ENCODE measurements around the gene MIF4GD. TPM values are rescaled to one million over a fixed set of nuclear protein-coding genes. Genes with fewer than 3 reads are reported as not detected.
A peak's percentile ranks its signal among the peaks of the same experiment; 100 is the strongest.

The MIF4GD gene
- total and polyA plus RNA-seq, 9 of the 15 experiments (the other 6 are each of a cell fraction or from before 2014, with no cell fraction given): 11.8 to 63.8 (median 28.1) TPM

GRCh38 chr17:75289832-75290337 is 18.9 kb upstream of the MIF4GD start (continued):
- TF ChIP-seq, protein P1, sequence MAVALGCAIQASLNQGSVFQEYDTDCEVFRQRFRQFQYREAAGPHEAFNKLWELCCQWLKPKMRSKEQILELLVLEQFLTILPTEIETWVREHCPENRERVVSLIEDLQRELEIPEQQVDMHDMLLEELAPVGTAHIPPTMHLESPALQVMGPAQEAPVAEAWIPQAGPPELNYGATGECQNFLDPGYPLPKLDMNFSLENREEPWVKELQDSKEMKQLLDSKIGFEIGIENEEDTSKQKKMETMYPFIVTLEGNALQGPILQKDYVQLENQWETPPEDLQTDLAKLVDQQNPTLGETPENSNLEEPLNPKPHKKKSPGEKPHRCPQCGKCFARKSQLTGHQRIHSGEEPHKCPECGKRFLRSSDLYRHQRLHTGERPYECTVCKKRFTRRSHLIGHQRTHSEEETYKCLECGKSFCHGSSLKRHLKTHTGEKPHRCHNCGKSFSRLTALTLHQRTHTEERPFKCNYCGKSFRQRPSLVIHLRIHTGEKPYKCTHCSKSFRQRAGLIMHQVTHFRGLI (CRISPR knock-in tag; IDR thresholded peaks at IDR 0.05): no peak
- TF ChIP-seq SETDB1 (IDR thresholded peaks at IDR 0.05; ENCODE audit: low read length) (no peak), BDP1 (IDR thresholded peaks at IDR 0.05; ENCODE audit: insufficient read depth, insufficient read length) (no peak), NCOA2 (IDR thresholded peaks at IDR 0.05; ENCODE audit: partially characterized antibody in 2 of 2) (no peak), HCFC1 (IDR thresholded peaks at IDR 0.05; ENCODE audit: low read depth, low read length) (no peak), ZNF740 (CRISPR knock-in tag; IDR thresholded peaks at IDR 0.05) (no peak), ZNF740 (tag; IDR thresholded peaks at IDR 0.05) (no peak), SMAD1 (IDR thresholded peaks at IDR 0.05; ENCODE audit: low read depth, low read length, partially characterized antibody) (no peak), PURB (CRISPR knock-in tag; IDR thresholded peaks at IDR 0.05; ENCODE audit: low read depth) (no peak), STAT6 (CRISPR knock-in tag; IDR thresholded peaks at IDR 0.05) (no peak), U2AF2 (optimal IDR thresholded peaks at IDR 0.05; ENCODE audit: low read depth, low read length) (no peak), SIRT6 (IDR thresholded peaks at IDR 0.05; ENCODE audit: low read depth, low read length) (no peak), NR2C2 (CRISPR knock-in tag; IDR thresholded peaks at IDR 0.05) (no peak), NR2C2 (tag; IDR thresholded peaks at IDR 0.05) (peak; percentile 92), RHOXF2B (CRISPR knock-in tag; conservative IDR thresholded peaks at IDR 0.05) (0 out of 2 replicates have a peak, but pooled peaks have one; percentile 52), DMBX1 (CRISPR knock-in tag; IDR thresholded peaks at IDR 0.05; ENCODE audit: borderline replicate concordance) (0 out of 2 replicates have a peak, but pooled peaks have one; percentile 36), GABPB2 (CRISPR knock-in tag; conservative IDR thresholded peaks at IDR 0.05) (no peak), TRIM24 (IDR thresholded peaks at IDR 0.05) (0 out of 4 replicates have a peak, but pooled peaks of 1 of the 2 experiments have one; percentile 18), PHF21A (IDR thresholded peaks at IDR 0.05; ENCODE audit: borderline replicate concordance, low read depth) (no peak)
- TF ChIP-seq, protein P2, sequence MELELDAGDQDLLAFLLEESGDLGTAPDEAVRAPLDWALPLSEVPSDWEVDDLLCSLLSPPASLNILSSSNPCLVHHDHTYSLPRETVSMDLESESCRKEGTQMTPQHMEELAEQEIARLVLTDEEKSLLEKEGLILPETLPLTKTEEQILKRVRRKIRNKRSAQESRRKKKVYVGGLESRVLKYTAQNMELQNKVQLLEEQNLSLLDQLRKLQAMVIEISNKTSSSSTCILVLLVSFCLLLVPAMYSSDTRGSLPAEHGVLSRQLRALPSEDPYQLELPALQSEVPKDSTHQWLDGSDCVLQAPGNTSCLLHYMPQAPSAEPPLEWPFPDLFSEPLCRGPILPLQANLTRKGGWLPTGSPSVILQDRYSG (tag; conservative IDR thresholded peaks at IDR 0.05; ENCODE audit: low read depth): no peak
- TF ChIP-seq, protein P3, sequence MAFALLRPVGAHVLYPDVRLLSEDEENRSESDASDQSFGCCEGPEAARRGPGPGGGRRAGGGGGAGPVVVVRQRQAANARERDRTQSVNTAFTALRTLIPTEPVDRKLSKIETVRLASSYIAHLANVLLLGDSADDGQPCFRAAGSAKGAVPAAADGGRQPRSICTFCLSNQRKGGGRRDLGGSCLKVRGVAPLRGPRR (CRISPR knock-in tag; IDR thresholded peaks at IDR 0.05): no peak
- TF ChIP-seq, protein P4, sequence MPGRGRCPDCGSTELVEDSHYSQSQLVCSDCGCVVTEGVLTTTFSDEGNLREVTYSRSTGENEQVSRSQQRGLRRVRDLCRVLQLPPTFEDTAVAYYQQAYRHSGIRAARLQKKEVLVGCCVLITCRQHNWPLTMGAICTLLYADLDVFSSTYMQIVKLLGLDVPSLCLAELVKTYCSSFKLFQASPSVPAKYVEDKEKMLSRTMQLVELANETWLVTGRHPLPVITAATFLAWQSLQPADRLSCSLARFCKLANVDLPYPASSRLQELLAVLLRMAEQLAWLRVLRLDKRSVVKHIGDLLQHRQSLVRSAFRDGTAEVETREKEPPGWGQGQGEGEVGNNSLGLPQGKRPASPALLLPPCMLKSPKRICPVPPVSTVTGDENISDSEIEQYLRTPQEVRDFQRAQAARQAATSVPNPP (IDR thresholded peaks at IDR 0.05; ENCODE audit: borderline replicate concordance, insufficient read depth, insufficient read length): no peak

All from K562 (cell line).